ENCODE data around the gene EML6. TPM values are rescaled to one million over a fixed set of nuclear protein-coding genes. Genes with fewer than 3 reads are reported as not detected.
A peak's percentile ranks its signal among the peaks of the same experiment; 100 is the strongest.
"Not testable (repeated sequence)": the region's sequence is repeated elsewhere in the genome, so short reads cannot be mapped to it uniquely, and the experiment has no call there.

The EML6 gene
- total RNA-seq, 3 donors from 2014 or later (not counting 1 experiment from before 2014, with no cell fraction given): 1.7 to 3.2 (median 2.4) TPM

DNA sequence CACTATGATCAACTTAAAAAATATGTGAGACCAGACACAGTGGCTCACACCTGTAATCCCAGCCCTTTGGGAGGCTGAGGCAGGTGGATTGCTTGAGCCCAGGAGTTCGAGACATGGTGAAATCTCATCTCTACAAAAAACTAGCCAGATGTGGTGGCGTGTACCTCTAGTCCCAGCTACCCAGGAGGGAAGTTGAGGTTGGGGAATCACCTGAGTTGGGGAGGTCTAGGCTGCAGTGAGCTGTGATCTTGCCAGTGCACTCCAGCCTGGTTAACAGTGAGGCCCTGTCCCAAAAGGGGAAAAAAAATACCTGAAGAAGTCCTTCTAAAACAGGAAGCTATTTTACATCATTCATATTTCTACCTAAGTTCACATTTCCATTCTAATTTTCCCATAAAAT, 144.0 kb downstream of the EML6 start:
- no peaks in the 10 kb centered on the region for H3K4me1 ChIP-seq (ENCODE audit: control insufficient read depth, insufficient read depth, low read length)
- H3K27ac Mint-ChIP-seq: no peak overlapping the region
- H3K4me1 Mint-ChIP-seq: peaks cover 5 to 6% of the 10 kb centered on the region in 2 donors
- intact Hi-C loops (cut with micrococcal nuclease): no loop called here
- H3K4me3 ChIP-seq (ENCODE audit: low read length): no peak overlapping the region
- no peak overlapping the region for H3K4me3 Mint-ChIP-seq
- H3K27ac ChIP-seq (ENCODE audit: low read length): no peak overlapping the region
- ATAC-seq (no peak), DNase-seq (peak in 1 of 2 donors; percentile 27)
- no peaks in the 10 kb centered on the region for H3K36me3 ChIP-seq (ENCODE audit: control insufficient read depth, insufficient read depth, low read length)
- no peaks in the 10 kb centered on the region for H3K9me3 Mint-ChIP-seq
- no peaks in the 10 kb centered on the region for H3K27me3 Mint-ChIP-seq (ENCODE audit: low read depth in 2 of 2)
- no peaks in the 10 kb centered on the region for H3K27me3 ChIP-seq (ENCODE audit: control insufficient read depth, insufficient read depth, low read length)
- TF ChIP-seq CTCF (IDR thresholded peaks at IDR 0.05): no peak
- H3K36me3 Mint-ChIP-seq: no peaks in the 10 kb centered on the region
- no CpG with 5 or more reads among the region's 2 CpGs for WGBS (ENCODE audit: insufficient coverage)
- H3K9me3 ChIP-seq (ENCODE audit: control insufficient read depth, insufficient read depth, low read length): no peaks in the 10 kb centered on the region

DNA sequence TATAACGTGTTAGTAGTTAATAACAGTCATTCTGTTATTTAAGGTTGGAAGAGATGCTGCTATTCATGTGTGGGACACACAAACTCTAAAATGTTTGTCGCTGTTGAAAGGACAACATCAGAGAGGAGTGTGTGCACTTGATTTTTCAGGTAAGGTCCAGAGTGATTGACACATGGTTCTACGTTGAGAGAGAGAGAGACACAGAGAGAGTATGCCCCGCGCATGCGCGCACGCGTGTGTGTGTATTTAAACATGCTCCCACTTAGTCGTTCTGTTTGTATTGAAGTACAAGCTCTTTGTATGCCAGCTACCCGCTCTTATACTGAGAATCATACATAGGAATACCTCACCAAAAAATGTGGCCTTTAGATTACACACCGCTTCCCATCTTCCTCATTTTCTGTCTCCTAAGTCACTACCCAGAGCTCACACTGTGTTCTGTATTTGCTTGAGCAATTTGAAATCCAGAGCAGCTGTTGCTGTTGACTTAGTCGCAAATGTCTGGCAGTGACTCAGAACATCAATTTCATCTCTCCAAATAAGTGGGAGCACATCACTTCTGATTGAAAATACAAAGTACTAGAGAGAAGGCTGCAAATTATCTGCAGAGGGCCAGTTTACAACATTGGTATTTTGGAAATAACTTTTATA, 148.1 kb downstream of the EML6 start:
- ATAC-seq (no peak), DNase-seq (no peak)
- Histone ChIP-seq H3K4me1 (ENCODE audit: control insufficient read depth, insufficient read depth, low read length) (no peaks in the 10 kb centered on the region), H3K27me3 (ENCODE audit: control insufficient read depth, insufficient read depth, low read length) (no peaks in the 10 kb centered on the region), H3K27ac (ENCODE audit: low read length) (no peak overlapping the region), H3K9me3 (ENCODE audit: control insufficient read depth, insufficient read depth, low read length) (no peaks in the 10 kb centered on the region), H3K36me3 (ENCODE audit: control insufficient read depth, insufficient read depth, low read length) (no peaks in the 10 kb centered on the region), H3K4me3 (ENCODE audit: low read length) (no peak overlapping the region)
- Mint-ChIP-seq H3K27me3 (ENCODE audit: low read depth in 2 of 2) (no peaks in the 10 kb centered on the region), H3K4me3 (no peak overlapping the region), H3K9me3 (no peaks in the 10 kb centered on the region), H3K27ac (no peak overlapping the region), H3K36me3 (no peaks in the 10 kb centered on the region), H3K4me1 (peaks cover 5 to 6% of the 10 kb centered on the region in 2 donors)
- no peak for TF ChIP-seq CTCF (IDR thresholded peaks at IDR 0.05)
- intact Hi-C loops (cut with micrococcal nuclease): no loop called here
- 97% methylated on average over 13 of the region's 13 CpGs for WGBS (ENCODE audit: insufficient coverage)

DNA sequence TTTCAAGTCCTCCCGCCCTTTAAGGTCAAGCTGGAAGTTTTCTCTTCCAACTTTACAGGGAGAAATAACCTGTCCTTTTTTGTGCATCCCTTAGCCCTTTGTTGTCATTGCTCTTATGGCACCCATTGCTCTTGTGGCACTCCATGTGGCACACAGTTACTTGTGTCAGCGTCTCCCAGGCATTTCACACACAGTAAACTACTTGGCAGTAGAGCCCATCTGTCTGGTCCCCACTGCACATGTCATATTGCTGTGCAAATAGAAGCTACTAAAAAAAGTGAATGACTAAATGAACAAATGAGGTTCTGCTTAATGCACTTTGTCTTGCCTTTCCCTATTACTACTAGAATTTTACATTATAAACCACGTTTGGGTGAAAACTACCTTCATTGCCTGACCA, 149.3 kb downstream of the EML6 start:
- Histone ChIP-seq H3K4me1 (ENCODE audit: control insufficient read depth, insufficient read depth, low read length) (no peaks in the 10 kb centered on the region), H3K36me3 (ENCODE audit: control insufficient read depth, insufficient read depth, low read length) (no peaks in the 10 kb centered on the region), H3K4me3 (ENCODE audit: low read length) (no peak overlapping the region), H3K27me3 (ENCODE audit: control insufficient read depth, insufficient read depth, low read length) (no peaks in the 10 kb centered on the region), H3K9me3 (ENCODE audit: control insufficient read depth, insufficient read depth, low read length) (no peaks in the 10 kb centered on the region), H3K27ac (ENCODE audit: low read length) (no peak overlapping the region)
- no peak for ATAC-seq
- Mint-ChIP-seq H3K36me3 (no peaks in the 10 kb centered on the region), H3K4me1 (no peaks in the 10 kb centered on the region), H3K4me3 (no peak overlapping the region), H3K27me3 (ENCODE audit: low read depth in 2 of 2) (no peaks in the 10 kb centered on the region), H3K9me3 (no peaks in the 10 kb centered on the region), H3K27ac (no peak overlapping the region)
- 84% methylated on average over 3 of the region's 3 CpGs for WGBS (ENCODE audit: insufficient coverage)
- intact Hi-C loops (cut with micrococcal nuclease): no loop called here
- DNase-seq: no peak
- TF ChIP-seq CTCF (IDR thresholded peaks at IDR 0.05): no peak

- H3K27ac ChIP-seq (ENCODE audit: low read length); H3K9me3 ChIP-seq (ENCODE audit: control insufficient read depth, insufficient read depth, low read length); H3K4me3 ChIP-seq (ENCODE audit: low read length); ATAC-seq; H3K27me3 ChIP-seq (ENCODE audit: control insufficient read depth, insufficient read depth, low read length); H3K4me1 Mint-ChIP-seq; intact Hi-C loops (cut with micrococcal nuclease); H3K4me3 Mint-ChIP-seq; H3K36me3 ChIP-seq (ENCODE audit: control insufficient read depth, insufficient read depth, low read length); DNase-seq; H3K4me1 ChIP-seq (ENCODE audit: control insufficient read depth, insufficient read depth, low read length); H3K27ac Mint-ChIP-seq; H3K9me3 Mint-ChIP-seq; H3K27me3 Mint-ChIP-seq (ENCODE audit: low read depth in 2 of 2); H3K36me3 Mint-ChIP-seq: not testable (repeated sequence)
- no CpG with 5 or more reads among the region's 3 CpGs for WGBS (ENCODE audit: insufficient coverage)
Measured at GRCh38 chr2:54873236-54873635, 149.8 kb downstream of the EML6 start.
